Stimulated activated CD4-positive, alpha-beta T cell treated with anti-CD3 and anti-CD28 coated beads, Interleukin-12 subunit alpha, Interleukin-12 subunit beta, amount 100 ng/mL, for 4 hours (primary cell): ENCODE results near the gene OR1B1.
"Not testable (repeated sequence)": the region's sequence is repeated elsewhere in the genome, so short reads cannot be mapped to it uniquely, and the experiment has no call there.

ENCODE experiments used
- DNase-seq: peaks from one replicate; pipeline ENCODE4 v3.0.0-alpha.2; 2020

The OR1B1 gene

GRCh38 chr9:122657527-122657926 is at the start of gene OR1B1:
Gene OR1B1 (minus strand): TSS chr9:122657627.
- DNase-seq, result no peak

- DNase-seq, result no peak
These were observed 38.3 kb upstream of the OR1B1 start for GRCh38 chr9:122695696-122696095.

- no peak for DNase-seq
These were observed 27.4 kb upstream of the OR1B1 start for GRCh38 chr9:122684851-122685250.

- no peak for DNase-seq
These were observed 15.1 kb upstream of the OR1B1 start for GRCh38 chr9:122672481-122672880.

- DNase-seq, result no peak
These were observed 4.0 kb upstream of the OR1B1 start, which contains the start of gene OR1L1 for GRCh38 chr9:122661416-122661815. Gene OR1L1 (plus strand): TSS chr9:122661716. CDS start chr9:122661716, 0 bp downstream.

GRCh38 chr9:122656378-122656777 is 1.0 kb downstream of the OR1B1 start:
- DNase-seq, result no peak

- no peak for DNase-seq
These were observed 15.2 kb downstream of the OR1B1 start for GRCh38 chr9:122642226-122642625.

GRCh38 chr9:122619996-122620395 is 37.4 kb downstream of the OR1B1 start:
- DNase-seq, result no peak

GRCh38 chr9:122614362-122614761 is 43.1 kb downstream of the OR1B1 start, which contains the start of gene OR1Q1:
Gene OR1Q1 (plus strand): TSS chr9:122614738. CDS start chr9:122614738, 0 bp downstream.
- no peak for DNase-seq

GRCh38 chr9:122609804-122610203 is 47.6 kb downstream of the OR1B1 start:
- no peak for DNase-seq

- DNase-seq, result no peak
These were observed 50.8 kb downstream of the OR1B1 start for GRCh38 chr9:122606587-122606986.

- no peak for DNase-seq
These were observed 51.7 kb downstream of the OR1B1 start for GRCh38 chr9:122605691-122606090.

- not testable (repeated sequence) for DNase-seq
These were observed 74.1 kb downstream of the OR1B1 start, which contains the start of gene OR1L8 for GRCh38 chr9:122583284-122583683. Gene OR1L8 (minus strand): TSS chr9:122583384. CDS start chr9:122568477, 14,907 bp downstream.

GRCh38 chr9:122580360-122580759 is 77.1 kb downstream of the OR1B1 start:
- no peak for DNase-seq

- no peak for DNase-seq
These were observed 77.6 kb downstream of the OR1B1 start for GRCh38 chr9:122579874-122580273.
